HG02973 (cell line): ENCODE data around the gene MPEG1.

Source experiments
- ATAC-seq: cut with Tn5 transposase; IDR thresholded peaks from one replicate; pipeline ENCODE4 v1.9.1; 2021; ENCODE audit warnings: moderate library complexity; ENCODE audit not compliant: unreplicated experiment

Gene MPEG1

GRCh38 chr11:59172345-59173079 is 40.2 kb downstream of the MPEG1 start:
- peak; percentile 30 for ATAC-seq

GRCh38 chr11:59171508-59172322 is 41.0 kb downstream of the MPEG1 start, which contains the start of gene DTX4:
Gene DTX4 (plus strand): TSS chr11:59172132. CDS start chr11:59172596, 464 bp downstream.
- peak; percentile 81 for ATAC-seq

- no peak for ATAC-seq
Measured at GRCh38 chr11:59164028-59164427, 48.7 kb downstream of the MPEG1 start.
